Erythroblast (primary cell): ENCODE measurements around the gene TPRX1.
A peak's percentile ranks its signal among the peaks of the same experiment; 100 is the strongest.
"Not testable (repeated sequence)": the region's sequence is repeated elsewhere in the genome, so short reads cannot be mapped to it uniquely, and the experiment has no call there.

Experiments
- DNase-seq, 2 experiments: peaks; one replicate each; lab custom pipeline; 2025; lab: John Stamatoyannopoulos, UW
- GATA1 ChIP-seq: IDR thresholded peaks from 2 replicates; pipeline ENCODE4 v1.6.1; 2011; ENCODE audit warnings: low read depth, mild to moderate bottlenecking, control low read depth, low read length, moderate library complexity
- POLR2A ChIP-seq: IDR thresholded peaks from 2 replicates; pipeline ENCODE4 v1.6.1; 2011; ENCODE audit warnings: mild to moderate bottlenecking, low read length

TPRX1 gene

GRCh38 chr19:47786566-47786965 lies 17.8 kb downstream of the TPRX1 start:
- TF ChIP-seq GATA1 (no peak), POLR2A (no peak)
- no peak for DNase-seq

- TF ChIP-seq POLR2A (no peak), GATA1 (no peak)
- DNase-seq: no peak
Measured at GRCh38 chr19:47781590-47782262, 22.6 kb downstream of the TPRX1 start.

GRCh38 chr19:47780215-47780551 lies 24.2 kb downstream of the TPRX1 start:
- TF ChIP-seq GATA1 (no peak), POLR2A (no peak)
- DNase-seq: no peak

- no peak for DNase-seq
- TF ChIP-seq GATA1 (no peak), POLR2A (no peak)
Measured at GRCh38 chr19:47779524-47780214, 24.7 kb downstream of the TPRX1 start.

- TF ChIP-seq GATA1 (no peak), POLR2A (no peak)
- DNase-seq: peak; percentile 13 to 23
Measured at GRCh38 chr19:47778954-47779351, 25.4 kb downstream of the TPRX1 start.

DNA sequence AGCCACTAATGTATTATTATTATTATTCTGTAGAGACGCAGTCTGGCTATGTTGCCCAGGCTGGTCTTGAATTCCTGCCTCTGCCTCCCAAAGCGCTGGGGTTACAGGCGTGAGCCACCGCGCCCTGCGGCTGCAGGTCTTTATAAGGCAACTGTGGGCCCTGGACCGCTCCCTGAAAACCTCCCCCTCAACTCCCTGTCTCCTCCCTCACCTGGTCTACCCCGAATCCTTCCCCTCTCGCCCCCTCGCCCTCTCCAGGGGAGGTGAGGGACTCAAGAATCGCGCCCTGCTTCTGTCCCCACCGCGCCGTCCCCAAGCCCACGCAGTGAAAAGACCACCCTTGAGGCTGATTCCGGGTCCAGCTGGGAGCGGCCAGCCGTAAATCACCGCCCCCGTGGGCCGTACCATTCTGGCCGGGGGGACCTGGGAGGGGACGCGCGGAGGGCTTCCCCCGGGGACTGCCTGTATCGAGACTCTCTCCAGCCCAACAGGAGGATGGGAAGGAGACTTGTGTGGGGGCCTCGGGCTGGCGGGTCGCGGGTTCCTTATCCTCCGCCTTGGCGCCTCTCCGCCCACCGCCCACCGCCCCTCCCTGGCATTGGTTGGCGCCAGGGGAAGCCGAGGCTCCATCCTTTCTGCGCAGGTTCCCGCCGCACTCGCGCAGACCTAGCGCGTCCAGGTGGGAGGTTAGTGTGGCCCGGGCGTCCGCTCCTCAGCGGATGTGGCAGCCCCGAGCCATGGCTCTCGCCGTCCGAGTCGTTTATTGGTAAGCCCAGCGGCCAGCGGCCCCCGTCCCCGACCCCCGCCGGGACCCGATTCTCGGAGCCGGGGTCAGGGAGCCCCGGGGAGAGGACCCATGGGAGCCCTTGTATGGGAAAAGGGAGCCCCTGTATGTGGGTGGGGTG lies 26.1 kb downstream of the TPRX1 start, which contains the start of gene SELENOW:
TSS of gene SELENOW (plus strand) at position 655 of the 905 bp plus-strand sequence. CDS start at position 738, 83 bp downstream.
- peak; percentile 73 to 80 for DNase-seq
- TF ChIP-seq POLR2A (peak; percentile 29), GATA1 (no peak)

GRCh38 chr19:47777245-47778048 lies 26.9 kb downstream of the TPRX1 start:
- not testable (repeated sequence) for DNase-seq

- DNase-seq: no peak
- TF ChIP-seq POLR2A (no peak), GATA1 (no peak)
Measured at GRCh38 chr19:47776568-47776967, 27.8 kb downstream of the TPRX1 start.

GRCh38 chr19:47771291-47771690 lies 33.1 kb downstream of the TPRX1 start:
- not testable (repeated sequence) for DNase-seq

GRCh38 chr19:47769534-47769933 lies 34.8 kb downstream of the TPRX1 start:
- no peak for DNase-seq
- TF ChIP-seq POLR2A (no peak), GATA1 (no peak)

DNA sequence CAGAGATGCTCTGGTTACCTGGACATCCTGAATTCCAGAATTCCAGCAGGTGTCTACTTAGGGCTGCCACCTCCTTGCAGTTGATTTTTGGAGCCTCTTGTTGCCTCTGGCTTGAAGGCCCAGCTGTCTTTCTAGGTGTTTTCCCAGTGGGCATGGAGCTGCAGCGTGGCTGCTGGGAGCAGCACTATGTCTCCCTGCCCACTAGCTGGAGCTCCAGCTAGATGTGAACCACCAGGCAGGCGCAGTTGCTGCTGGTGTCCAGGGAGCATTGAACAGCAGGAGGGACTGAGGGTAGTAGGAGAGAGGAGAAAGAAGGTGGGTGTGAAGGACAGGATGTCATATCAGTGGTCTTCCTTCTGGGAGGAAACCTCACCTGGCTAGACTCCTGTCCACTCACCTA lies 35.7 kb downstream of the TPRX1 start:
- DNase-seq: no peak
- TF ChIP-seq POLR2A (no peak), GATA1 (no peak)

DNA sequence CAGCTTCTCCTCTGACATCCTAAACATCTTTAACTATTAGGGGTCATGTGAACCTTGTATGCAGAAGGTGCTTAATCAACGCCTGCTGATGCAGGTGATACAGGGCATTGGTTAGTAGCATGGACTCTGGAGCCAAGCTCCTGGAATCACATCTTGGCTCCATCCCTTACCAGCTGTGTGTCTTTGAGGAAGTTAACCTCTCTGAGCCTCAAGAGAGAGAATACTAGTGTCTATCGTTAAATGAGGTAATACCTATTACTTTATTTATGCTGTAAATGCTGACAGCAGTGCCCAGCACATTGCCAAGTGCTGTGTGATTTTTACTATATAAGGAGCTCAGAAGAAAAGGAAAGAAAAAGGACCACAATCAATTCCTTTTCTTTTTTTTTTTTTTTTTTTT lies 37.0 kb downstream of the TPRX1 start:
- TF ChIP-seq POLR2A (no peak), GATA1 (no peak)
- DNase-seq: no peak

DNA sequence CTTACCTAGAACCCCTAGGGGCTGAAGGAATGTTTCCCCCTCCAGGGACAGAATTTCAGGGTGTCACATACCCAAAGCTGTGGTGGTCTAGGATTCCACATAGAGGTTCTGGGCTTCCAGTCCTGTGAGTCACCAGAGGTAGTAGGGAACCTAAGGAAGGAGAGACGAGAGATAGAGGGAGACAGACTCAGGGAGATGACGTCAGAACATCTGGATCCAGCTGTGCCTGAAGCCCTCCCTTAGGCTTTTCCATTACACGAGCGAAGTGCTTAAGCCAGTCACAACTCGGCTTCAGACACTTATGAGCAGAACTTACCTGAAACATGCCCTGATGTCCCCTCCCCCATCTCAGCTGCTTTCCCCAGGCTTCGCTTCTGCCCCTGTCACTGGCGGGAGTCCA lies 37.7 kb downstream of the TPRX1 start:
- TF ChIP-seq POLR2A: no peak
- TF ChIP-seq GATA1: no peak
- DNase-seq: no peak
